ENCODE data around the gene HOXB6.

The HOXB6 gene

DNA sequence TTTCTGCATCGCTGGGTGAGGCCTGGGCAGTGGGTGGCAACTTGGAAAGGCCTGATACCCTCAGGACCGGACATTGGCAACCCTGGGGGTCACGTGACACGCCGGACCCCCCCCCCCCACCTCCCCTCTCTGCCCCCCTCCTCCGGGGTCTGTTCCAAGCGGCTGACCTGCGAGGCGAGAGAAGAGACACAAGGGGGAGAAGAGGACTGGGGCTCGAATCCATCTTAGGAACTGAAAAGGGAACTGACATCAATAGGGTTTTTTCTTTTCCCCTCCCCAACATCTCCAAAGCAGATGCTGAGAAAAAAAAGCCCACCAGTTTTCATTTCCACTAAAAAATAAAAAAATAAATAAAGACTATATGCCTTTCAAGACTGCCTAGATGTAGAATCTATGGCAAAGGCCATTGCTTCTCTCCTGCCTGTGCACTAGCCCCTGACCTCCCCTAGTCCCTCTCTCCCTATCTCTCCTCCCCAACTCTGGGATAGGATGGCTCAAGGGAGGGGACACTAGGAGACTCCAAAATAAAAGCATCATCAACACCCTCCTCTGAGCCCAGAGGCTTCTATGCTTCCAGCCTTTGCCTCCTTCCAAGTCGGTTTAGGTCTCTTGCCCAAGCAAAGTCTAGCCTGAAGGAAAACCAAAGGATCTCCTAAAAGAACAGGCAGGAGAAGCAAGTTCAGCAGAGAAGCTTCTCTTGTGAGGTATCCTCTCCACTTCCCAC is 52.2 kb downstream of the HOXB6 start:
- DNase-seq (ENCODE audit: low read depth) = no peak

DNA sequence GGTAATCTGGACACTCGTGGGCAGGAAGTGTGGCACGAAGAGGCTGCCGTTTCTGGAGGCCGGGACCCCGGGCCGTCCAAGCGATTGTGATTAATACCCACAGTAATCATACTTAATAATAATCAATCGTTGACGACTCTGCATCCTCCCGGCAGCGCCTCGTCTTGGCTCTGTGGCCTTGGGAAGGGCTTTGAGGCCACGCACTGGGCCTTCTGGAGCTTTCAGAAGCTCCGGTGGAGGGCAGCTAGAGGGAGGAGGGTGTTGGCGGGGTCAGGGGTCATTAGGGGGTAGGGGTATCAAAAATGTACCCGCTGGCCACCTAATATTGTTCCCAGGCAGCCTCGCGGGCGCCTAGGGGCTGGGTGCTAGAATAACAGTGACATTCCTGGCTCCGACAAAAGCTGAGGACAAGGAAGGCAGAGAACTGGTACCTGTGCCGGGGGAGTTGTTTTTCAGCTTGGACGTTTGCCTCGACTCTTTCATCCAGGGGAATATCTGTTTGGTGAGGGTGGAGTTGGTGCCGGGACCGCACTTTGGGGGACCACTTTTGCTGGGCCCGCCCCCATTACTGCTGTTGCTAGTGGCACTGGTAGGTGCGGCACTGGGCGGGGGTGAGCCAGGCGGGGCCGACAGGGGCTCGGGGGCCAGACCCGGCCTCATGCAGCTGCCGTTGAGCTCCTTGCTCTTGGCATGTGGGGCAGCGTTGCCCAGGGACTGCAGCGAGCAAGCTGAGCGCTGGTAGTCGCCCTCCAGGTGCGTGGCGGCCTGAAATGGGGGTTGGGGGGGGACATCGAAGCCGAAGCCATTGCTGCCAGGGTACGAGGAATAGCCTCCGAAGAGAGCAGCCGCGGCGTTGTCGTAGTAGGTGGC is 53.0 kb downstream of the HOXB6 start:
- DNase-seq (ENCODE audit: low read depth) = no peak

DNA sequence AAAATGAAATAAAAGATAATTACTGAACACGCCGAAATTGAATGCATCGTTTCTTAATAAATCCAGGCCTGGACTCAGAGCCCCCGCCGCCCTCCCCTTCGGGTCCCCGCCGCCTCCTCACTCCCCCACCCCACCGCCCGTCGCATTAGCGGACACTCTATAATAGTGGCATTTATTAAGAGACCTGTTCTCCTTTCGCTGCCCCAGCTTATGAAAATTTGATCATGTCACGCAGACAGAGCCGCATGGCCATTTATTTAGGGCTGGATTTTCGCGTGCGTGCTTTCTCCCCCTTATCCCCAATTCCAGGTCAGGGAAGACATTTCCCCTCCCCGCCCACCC is 53.6 kb downstream of the HOXB6 start:
- no peak for DNase-seq (ENCODE audit: low read depth)

DNA sequence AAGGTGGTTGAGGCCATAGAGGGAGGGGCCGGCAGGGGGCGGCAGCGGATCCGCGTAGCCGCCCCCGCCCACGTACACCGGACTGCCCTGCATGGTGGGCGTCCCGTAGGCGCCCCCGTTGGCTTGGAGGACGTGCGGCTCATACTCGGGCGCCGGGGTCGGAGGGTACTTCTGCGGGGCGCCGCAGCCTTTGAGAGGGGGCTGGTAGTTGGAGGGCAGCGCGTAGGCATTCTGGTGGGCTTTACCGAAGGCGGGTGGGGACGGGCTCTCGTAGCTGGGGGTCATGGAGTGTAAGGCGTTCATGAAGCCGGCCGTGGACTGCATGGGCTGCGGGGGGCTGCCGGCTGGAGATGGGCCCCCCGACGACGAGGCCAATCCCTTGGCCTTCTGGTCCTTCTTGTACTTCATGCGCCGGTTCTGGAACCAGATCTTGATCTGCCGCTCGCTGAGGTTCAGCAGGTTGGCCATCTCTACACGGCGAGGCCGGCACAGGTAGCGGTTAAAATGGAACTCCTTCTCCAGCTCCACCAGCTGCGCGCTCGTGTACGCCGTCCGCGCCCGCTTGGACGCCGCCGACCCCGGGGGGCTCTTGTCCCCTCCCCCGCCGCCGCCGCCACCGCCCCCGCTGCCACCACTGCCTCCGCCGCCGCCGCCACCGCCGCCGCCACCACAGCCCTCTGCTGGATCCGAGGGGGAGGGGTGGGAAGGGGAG is 54.1 kb downstream of the HOXB6 start:
- no peak for DNase-seq (ENCODE audit: low read depth)

DNA sequence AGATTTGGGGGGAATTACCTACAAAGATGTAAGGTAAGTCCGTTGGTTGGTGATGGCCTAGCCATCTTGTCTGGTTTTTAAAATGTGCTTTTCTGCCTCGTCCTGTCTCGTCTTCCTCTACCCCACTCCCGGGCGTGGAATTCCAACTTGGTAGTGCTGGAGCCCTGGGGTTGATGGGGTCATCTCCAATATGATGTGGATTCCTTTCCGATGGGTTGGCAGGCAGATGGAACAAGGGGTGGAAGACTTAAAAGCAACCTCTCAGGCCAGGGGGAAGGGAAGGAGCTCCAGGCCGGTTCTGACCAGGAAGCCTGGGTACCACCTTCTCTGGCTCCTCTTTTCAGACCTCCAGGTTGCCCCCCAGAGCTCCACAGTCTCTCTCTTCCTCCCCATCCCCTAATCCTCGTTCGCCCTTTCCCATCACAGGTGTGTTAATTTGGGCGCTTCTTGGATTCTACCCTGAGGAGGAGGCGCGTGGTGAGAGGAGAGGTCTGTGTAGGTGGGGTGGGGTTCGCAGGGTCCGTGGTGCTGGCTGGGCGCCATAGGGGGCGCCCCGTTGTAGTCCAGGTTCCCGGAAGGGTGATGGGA is 54.8 kb downstream of the HOXB6 start:
- DNase-seq (ENCODE audit: low read depth) = no peak

DNA sequence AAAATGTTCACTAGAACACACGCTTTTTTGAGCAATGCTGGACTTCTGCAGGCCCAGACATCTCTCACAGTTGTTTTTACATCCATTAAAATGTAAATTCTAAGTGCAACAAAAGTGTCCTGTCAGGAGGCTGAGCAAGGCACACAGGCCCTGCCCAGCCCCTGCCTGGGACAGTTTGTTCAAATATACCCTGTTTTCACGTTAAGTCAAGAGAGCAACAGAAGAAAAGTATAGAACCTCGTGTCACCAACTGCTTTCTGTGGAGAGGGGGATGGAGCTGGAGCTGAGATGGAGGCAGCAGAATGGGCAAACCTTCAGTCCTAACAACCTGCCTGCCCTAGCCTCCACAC is 55.5 kb downstream of the HOXB6 start:
- DNase-seq (ENCODE audit: low read depth) = no peak

DNA sequence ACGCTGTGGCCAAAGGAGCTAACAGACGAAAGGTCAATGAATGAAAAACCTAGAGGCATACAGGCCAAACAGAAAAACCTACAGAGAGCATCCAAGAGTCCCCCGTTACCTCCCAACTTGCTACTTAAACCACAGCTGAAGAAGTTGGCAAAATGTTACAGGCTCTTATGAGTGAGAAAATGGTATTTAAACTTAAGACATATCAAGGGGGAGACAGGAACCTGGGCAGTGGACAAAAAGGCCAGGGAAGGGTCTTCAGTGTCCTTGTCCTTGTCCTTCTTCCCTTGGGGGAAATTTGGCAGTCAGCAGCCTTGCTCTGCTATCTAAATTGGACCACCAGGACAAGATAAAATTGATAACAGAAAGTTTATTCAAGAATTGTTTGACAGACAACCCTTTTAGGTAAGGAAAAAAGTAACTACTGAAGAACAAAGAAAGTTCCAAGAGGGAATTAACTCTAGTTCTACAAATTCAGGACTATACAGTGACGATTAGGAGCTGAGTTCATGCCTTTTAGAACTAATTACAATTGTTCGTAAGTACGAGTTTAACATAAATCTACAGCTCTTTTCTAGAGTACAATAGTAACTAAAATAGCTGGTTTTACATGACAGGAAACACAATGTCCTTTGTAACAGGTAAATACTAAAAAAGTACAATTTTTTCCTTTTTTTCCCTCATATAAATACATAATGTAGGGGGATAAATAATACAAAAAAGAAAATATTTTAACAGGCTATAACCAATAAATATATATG is 56.1 kb downstream of the HOXB6 start:
- no peak for DNase-seq (ENCODE audit: low read depth)

DNA sequence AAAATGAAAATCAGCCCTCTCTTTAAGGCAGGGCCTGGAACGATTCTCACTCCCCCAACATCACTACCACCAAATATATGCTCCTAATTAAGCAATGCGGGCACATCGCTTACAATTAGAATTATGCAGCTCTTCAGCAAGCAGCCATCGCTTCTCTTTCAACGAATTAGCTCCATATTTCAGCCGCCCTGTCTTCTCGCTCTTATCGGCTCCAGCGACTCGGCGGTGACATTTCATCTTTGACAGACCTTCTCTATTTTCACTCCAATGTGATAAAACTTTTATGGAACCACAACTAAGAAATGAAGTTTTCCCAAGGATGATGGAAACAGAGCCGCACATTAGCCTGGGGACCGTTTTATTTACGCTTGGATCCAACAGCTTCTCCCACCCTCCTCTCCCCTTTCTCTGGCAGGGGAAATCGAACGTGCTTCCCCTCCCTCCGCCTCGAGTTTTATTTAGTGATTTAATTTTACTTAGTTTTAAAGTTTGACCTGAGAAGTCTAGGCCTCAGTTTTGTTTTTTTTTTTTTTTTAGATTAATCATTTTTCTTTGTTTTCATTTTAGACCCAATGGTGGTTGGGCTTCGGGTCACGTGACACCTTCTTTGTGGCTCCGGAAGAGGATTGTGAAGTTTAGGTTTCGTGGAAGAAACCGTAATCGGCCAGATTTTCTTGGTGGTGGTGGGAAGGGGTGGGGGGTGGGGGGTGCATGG is 56.8 kb downstream of the HOXB6 start:
- DNase-seq (ENCODE audit: low read depth) = no peak

DNA sequence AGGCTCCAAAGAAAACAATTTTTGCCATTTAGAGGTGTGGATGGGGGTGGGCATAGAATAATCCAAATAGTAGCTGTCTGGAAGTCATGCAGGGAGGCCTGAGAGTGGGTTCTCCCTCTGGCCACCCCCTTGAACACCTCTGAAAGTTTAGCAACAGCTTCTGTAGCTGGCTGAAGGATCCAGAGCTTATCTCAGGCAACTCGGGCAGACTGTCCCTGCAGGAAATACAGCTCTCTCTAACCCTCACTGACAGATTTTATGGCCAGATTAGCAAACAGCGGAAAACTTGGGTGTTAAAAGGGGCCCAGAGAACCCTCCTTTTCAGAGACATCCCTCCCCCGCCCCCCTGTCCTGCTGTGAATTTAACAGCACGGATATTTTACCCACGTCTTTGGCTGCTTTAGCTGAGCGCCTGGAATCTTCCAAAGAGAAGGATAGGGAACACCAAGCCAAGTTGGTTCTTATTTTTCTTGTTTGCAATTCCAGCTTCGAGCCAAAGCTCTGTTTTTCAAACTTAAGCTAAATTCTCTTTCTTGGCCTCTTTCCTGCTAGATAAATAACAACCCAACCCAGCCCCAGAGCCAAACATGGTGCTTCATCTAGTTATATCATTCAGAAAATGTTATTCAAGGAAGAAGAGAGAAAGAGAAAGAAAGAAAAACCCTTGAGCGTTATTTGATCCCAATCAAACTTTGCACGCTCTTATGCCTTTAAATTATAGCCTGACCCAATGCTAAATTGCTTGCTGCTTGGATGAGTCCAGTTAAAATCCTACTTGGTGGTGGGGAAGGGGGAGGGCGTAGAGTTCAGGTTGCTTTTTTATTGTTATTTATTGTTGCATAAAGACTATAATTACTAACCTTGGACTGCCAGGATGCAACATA is 57.6 kb downstream of the HOXB6 start:
- no peak for DNase-seq (ENCODE audit: low read depth)

DNA sequence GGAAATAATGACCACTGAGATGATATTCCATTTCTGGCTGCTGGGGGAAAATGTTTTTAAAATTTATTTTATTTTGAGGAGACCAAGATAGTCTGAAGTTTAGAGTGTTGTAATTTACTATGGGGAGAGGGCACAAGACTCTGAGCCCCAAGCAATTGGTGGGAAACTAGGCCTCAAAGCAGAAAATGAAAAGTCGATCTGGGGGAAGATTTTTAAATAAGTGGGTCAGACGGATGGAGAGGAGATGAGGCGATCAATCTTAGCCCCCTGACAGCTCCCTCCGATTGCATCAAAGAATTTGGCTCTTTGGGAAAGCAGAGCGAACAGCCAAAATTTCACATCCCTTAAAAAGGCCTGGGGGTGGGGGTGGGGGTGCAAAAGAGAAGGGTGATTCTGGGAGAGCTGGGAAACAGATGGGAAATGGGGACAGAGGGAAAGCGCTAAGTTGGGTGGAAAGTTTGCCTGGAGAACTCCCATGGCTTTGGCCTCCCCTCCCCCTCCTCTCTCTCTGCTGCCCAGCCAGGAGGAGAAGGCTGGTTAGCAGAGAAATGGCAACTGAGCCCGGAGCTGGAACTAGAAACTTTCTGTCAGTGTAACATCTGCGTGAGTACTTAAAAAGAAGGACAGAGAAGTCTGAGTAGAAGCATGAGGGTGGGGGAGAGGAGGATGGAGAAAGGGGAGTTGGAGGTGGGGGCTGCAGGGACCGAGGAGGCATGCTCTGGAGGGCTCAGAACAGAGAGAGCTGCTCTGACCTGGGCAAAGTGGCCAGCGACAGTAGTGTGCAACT is 58.5 kb downstream of the HOXB6 start:
- no peak for DNase-seq (ENCODE audit: low read depth)

Data from GM04504 (cell line).